GM12892 (cell line): ENCODE data around the gene TRMO.

ENCODE experiments used
- POLR2A ChIP-seq: IDR thresholded peaks from 2 replicates; pipeline ENCODE4 v1.6.1; 2011; ENCODE audit warnings: low read depth, low read length, control low read depth
- POLR2AphosphoS5 ChIP-seq: IDR thresholded peaks from 2 replicates; pipeline ENCODE4 v1.6.1; 2011; ENCODE audit warnings: low read depth, low read length, control low read depth

DNA sequence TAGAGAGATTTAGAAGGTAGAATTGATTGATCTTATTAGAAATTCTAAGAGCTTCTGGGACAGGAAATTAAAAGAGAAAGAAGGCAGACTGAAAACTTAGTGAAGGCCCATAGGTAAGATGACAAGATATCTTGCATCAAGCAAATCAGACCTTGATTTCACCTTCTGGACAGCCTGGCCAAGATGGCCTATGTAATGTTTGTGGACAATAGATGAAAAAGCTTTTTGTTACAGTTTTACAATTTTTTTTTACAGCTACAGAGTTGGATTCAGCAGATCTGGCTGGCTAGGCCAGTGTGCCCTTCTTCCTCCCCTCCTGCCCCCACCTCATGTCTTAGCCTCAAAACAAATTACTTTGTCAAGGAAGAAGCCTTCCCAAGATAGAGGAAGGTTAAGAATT lies 37.3 kb upstream of the TRMO start:
- no peak for TF ChIP-seq POLR2A
- no peak for TF ChIP-seq POLR2AphosphoS5
